Measurements from ENCODE around the gene ARID2. TPM values are rescaled to one million over a fixed set of nuclear protein-coding genes. Genes with fewer than 3 reads are reported as not detected.

The ARID2 gene
- total and polyA plus RNA-seq, 5 donors from 2014 or later, result 9.2 to 73.4 (median 13.2) TPM

GRCh38 chr12:45872446-45872845 lies 142.9 kb downstream of the ARID2 start:
- H3K27me3 Mint-ChIP-seq, result no peaks in the 10 kb centered on the region
- Histone ChIP-seq H3K27me3 (ENCODE audit: control insufficient read depth, insufficient read depth, low read length) (no peaks in the 10 kb centered on the region), H3K27ac (ENCODE audit: insufficient read depth, low read length, poor library complexity, severe bottlenecking) (no peak overlapping the region), H3K4me1 (ENCODE audit: control insufficient read depth, insufficient read depth, low read length, poor library complexity, severe bottlenecking) (peaks cover 9% of the 10 kb centered on the region), H3K9me3 (ENCODE audit: control insufficient read depth in 2 of 2, low read length in 2 of 2) (no peaks in the 10 kb centered on the region), H3K36me3 (ENCODE audit: control insufficient read depth, insufficient read depth, low read length) (peaks cover 48% of the 10 kb centered on the region), H3K4me3 (ENCODE audit: low read depth, low read length) (no peak overlapping the region)
- H3K36me3 Mint-ChIP-seq, result peaks cover 56% of the 10 kb centered on the region
- H3K4me3 Mint-ChIP-seq, result peak overlapping the region in 2 of 4 donors; percentile 22 to 33
- DNase-seq (no peak), ATAC-seq (ENCODE audit: low read depth in 2 of 2) (no peak)
- H3K4me1 Mint-ChIP-seq, result peaks cover 26 to 67% (median 41%) of the 10 kb centered on the region in 4 donors
- peak overlapping the region; percentile 54 to 83 (median 73) for H3K27ac Mint-ChIP-seq
- H3K9me3 Mint-ChIP-seq, result peaks cover 0 to 4% (median 0%) of the 10 kb centered on the region in 7 donors

GRCh38 chr12:45877069-45877468 lies 147.6 kb downstream of the ARID2 start:
- DNase-seq (no peak), ATAC-seq (ENCODE audit: low read depth in 2 of 2) (no peak)
- no peak overlapping the region for H3K4me3 ChIP-seq (ENCODE audit: low read depth, low read length)
- H3K27me3 ChIP-seq (ENCODE audit: control insufficient read depth, insufficient read depth, low read length), result no peaks in the 10 kb centered on the region
- Mint-ChIP-seq H3K27ac (peak overlapping the region in 2 of 3 donors; percentile 78 to 82), H3K4me1 (peaks cover 39 to 82% (median 63%) of the 10 kb centered on the region in 4 donors), H3K36me3 (peaks cover 52% of the 10 kb centered on the region), H3K4me3 (peak overlapping the region in 1 of 4 donors; percentile 58), H3K27me3 (no peaks in the 10 kb centered on the region), H3K9me3 (peaks cover 0 to 4% (median 0%) of the 10 kb centered on the region in 7 donors)
- H3K9me3 ChIP-seq (ENCODE audit: control insufficient read depth in 2 of 2, low read length in 2 of 2), result no peaks in the 10 kb centered on the region
- H3K36me3 ChIP-seq (ENCODE audit: control insufficient read depth, insufficient read depth, low read length), result peaks cover 41% of the 10 kb centered on the region
- no peak overlapping the region for H3K27ac ChIP-seq (ENCODE audit: insufficient read depth, low read length, poor library complexity, severe bottlenecking)
- H3K4me1 ChIP-seq (ENCODE audit: control insufficient read depth, insufficient read depth, low read length, poor library complexity, severe bottlenecking), result peaks cover 26% of the 10 kb centered on the region

DNA sequence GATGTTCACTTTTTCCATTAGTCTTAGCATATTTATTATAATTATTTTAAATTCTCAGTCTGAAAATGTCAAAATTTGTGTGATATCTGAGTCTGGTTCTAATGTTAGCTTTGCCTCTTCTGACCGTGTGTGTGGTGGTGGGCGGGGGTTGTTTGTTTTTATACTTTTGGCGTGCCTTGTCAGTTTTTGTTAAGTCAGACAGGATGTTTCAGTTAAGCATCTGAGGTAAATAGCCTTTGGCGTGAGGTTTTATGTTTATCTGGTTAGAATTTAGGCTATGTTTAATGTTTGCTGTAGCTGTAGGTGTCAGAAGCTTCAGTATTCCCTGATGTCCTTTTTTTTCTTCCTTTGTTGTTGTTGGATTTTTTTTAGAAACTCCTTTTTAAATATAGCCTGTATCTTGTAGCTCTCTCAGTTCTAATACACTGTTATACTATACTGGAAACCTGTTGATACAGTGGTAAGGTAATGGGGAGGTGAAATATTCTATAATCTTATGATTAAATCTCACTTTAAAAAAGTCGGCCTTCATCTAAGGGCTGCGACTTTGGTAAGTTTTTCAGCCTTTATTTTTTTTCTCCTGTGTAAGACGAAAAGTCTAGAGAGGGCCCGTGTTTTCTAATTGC lies 149.2 kb downstream of the ARID2 start:
- Mint-ChIP-seq H3K9me3 (peaks cover 0 to 4% (median 0%) of the 10 kb centered on the region in 7 donors), H3K4me3 (peak overlapping the region; percentile 63 to 74 (median 66)), H3K4me1 (peaks cover 31 to 73% (median 58%) of the 10 kb centered on the region in 4 donors), H3K27me3 (no peaks in the 10 kb centered on the region), H3K27ac (peak overlapping the region; percentile 52 to 95 (median 78)), H3K36me3 (peaks cover 52% of the 10 kb centered on the region)
- peak in 2 of 3 donors; percentile 34 to 79 for DNase-seq
- peak; percentile 50 to 73 for ATAC-seq (ENCODE audit: low read depth in 2 of 2)
- peaks cover 40% of the 10 kb centered on the region for H3K36me3 ChIP-seq (ENCODE audit: control insufficient read depth, insufficient read depth, low read length)
- no peaks in the 10 kb centered on the region for H3K27me3 ChIP-seq (ENCODE audit: control insufficient read depth, insufficient read depth, low read length)
- peak overlapping the region; percentile 76 for H3K27ac ChIP-seq (ENCODE audit: insufficient read depth, low read length, poor library complexity, severe bottlenecking)
- no peaks in the 10 kb centered on the region for H3K9me3 ChIP-seq (ENCODE audit: control insufficient read depth in 2 of 2, low read length in 2 of 2)
- peak overlapping the region; percentile 70 for H3K4me3 ChIP-seq (ENCODE audit: low read depth, low read length)
- H3K4me1 ChIP-seq (ENCODE audit: control insufficient read depth, insufficient read depth, low read length, poor library complexity, severe bottlenecking), result peaks cover 24% of the 10 kb centered on the region

DNA sequence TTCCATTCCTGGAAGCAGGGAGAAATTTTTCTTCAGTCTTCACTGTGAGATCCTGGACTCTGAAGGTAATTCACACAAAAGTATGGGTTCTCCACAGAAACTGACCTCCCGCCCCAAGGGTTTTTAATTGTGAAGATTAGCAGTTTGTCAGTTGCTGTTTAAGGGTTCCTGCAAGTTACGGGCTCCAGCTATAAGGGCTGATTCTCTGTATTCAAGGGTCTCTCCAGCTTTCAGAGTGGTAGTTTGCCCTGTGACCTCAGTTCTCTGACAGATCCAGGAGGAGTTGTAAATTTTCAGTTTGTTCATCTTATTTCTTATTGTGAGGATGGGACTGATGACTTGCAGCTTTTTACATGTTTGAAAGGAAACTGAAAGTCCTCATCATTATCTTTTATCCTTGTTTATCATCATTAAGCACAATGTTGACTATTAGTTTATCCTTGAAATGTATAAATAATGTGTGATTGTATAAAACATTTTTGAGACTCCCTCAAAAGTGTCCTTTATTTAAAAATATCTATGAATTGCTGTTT lies 149.9 kb downstream of the ARID2 start:
- peaks cover 46% of the 10 kb centered on the region for H3K36me3 Mint-ChIP-seq
- peak overlapping the region; percentile 70 for H3K4me3 ChIP-seq (ENCODE audit: low read depth, low read length)
- H3K9me3 ChIP-seq (ENCODE audit: control insufficient read depth in 2 of 2, low read length in 2 of 2), result peaks cover 0 to 1% of the 10 kb centered on the region in 2 experiments
- H3K27ac ChIP-seq (ENCODE audit: insufficient read depth, low read length, poor library complexity, severe bottlenecking), result peak overlapping the region; percentile 76
- H3K27me3 Mint-ChIP-seq, result no peaks in the 10 kb centered on the region
- H3K4me3 Mint-ChIP-seq, result peak overlapping the region; percentile 63 to 74 (median 66)
- H3K36me3 ChIP-seq (ENCODE audit: control insufficient read depth, insufficient read depth, low read length), result peaks cover 37% of the 10 kb centered on the region
- no peaks in the 10 kb centered on the region for H3K27me3 ChIP-seq (ENCODE audit: control insufficient read depth, insufficient read depth, low read length)
- peaks cover 24% of the 10 kb centered on the region for H3K4me1 ChIP-seq (ENCODE audit: control insufficient read depth, insufficient read depth, low read length, poor library complexity, severe bottlenecking)
- DNase-seq, result no peak
- peaks cover 0 to 4% (median 0%) of the 10 kb centered on the region in 7 donors for H3K9me3 Mint-ChIP-seq
- peaks cover 31 to 70% (median 56%) of the 10 kb centered on the region in 4 donors for H3K4me1 Mint-ChIP-seq
- H3K27ac Mint-ChIP-seq, result peak overlapping the region; percentile 52 to 95 (median 78)
- no peak for ATAC-seq (ENCODE audit: low read depth in 2 of 2)

GRCh38 chr12:45880533-45880932 lies 151.0 kb downstream of the ARID2 start:
- ATAC-seq (ENCODE audit: low read depth in 2 of 2) (no peak), DNase-seq (no peak)
- H3K4me3 Mint-ChIP-seq, result no peak overlapping the region
- Histone ChIP-seq H3K27ac (ENCODE audit: insufficient read depth, low read length, poor library complexity, severe bottlenecking) (no peak overlapping the region), H3K27me3 (ENCODE audit: control insufficient read depth, insufficient read depth, low read length) (no peaks in the 10 kb centered on the region), H3K36me3 (ENCODE audit: control insufficient read depth, insufficient read depth, low read length) (peaks cover 36% of the 10 kb centered on the region), H3K9me3 (ENCODE audit: control insufficient read depth in 2 of 2, low read length in 2 of 2) (peaks cover 6 to 11% of the 10 kb centered on the region in 2 experiments), H3K4me1 (ENCODE audit: control insufficient read depth, insufficient read depth, low read length, poor library complexity, severe bottlenecking) (peaks cover 24% of the 10 kb centered on the region), H3K4me3 (ENCODE audit: low read depth, low read length) (peak overlapping the region; percentile 27)
- no peaks in the 10 kb centered on the region for H3K27me3 Mint-ChIP-seq
- peaks cover 31 to 65% (median 54%) of the 10 kb centered on the region in 4 donors for H3K4me1 Mint-ChIP-seq
- H3K36me3 Mint-ChIP-seq, result peaks cover 44% of the 10 kb centered on the region
- H3K27ac Mint-ChIP-seq, result no peak overlapping the region
- peaks cover 0 to 3% (median 0%) of the 10 kb centered on the region in 7 donors for H3K9me3 Mint-ChIP-seq

DNA sequence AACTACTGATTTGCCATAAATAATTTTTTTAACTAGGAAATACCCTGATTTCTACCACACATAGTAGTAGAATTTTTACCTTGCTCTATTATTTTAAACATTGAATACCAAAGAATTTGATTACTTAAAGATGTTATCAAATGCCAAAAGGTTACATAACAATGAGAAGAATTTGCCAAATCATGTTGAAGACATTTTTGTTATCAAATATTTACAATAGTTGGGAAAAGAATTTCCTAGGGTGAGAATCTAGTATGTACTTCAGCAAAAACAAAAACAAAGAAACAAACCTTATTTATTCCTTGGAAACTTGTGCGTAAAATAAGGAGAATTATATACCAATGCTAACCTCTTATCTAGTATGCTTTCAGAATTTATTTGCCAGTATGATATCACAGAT lies 153.7 kb downstream of the ARID2 start:
- DNase-seq (no peak), ATAC-seq (ENCODE audit: low read depth in 2 of 2) (no peak)
- Mint-ChIP-seq H3K9me3 (peaks cover 0 to 8% (median 0%) of the 10 kb centered on the region in 7 donors), H3K4me3 (no peak overlapping the region), H3K27ac (no peak overlapping the region), H3K27me3 (no peaks in the 10 kb centered on the region), H3K36me3 (peaks cover 47% of the 10 kb centered on the region), H3K4me1 (peaks cover 19 to 42% (median 39%) of the 10 kb centered on the region in 4 donors)
- Histone ChIP-seq H3K27me3 (ENCODE audit: control insufficient read depth, insufficient read depth, low read length) (no peaks in the 10 kb centered on the region), H3K4me3 (ENCODE audit: low read depth, low read length) (no peak overlapping the region), H3K9me3 (ENCODE audit: control insufficient read depth in 2 of 2, low read length in 2 of 2) (peaks cover 6 to 13% of the 10 kb centered on the region in 2 experiments), H3K4me1 (ENCODE audit: control insufficient read depth, insufficient read depth, low read length, poor library complexity, severe bottlenecking) (peaks cover 22% of the 10 kb centered on the region), H3K27ac (ENCODE audit: insufficient read depth, low read length, poor library complexity, severe bottlenecking) (no peak overlapping the region), H3K36me3 (ENCODE audit: control insufficient read depth, insufficient read depth, low read length) (peaks cover 40% of the 10 kb centered on the region)

DNA sequence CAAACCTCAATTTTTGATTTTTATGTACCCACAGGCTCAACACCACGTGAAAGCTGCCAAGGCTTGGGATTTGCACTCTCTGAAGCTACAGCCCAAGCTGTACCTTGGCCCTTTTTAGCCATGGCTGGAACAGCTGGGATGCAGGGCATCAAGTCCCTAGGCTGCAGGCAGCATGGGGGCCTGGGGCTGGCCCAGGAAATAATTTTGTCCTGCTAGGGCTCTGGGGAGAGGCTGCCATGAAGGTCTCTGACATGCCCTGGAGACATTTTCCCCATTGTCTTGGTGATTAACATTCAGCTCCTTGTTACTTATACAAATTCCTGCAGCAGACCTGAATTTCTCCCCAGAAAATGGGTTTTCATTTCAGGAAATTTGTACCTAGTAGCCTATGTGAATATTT lies 157.2 kb downstream of the ARID2 start:
- H3K4me3 Mint-ChIP-seq, result no peak overlapping the region
- DNase-seq, result no peak

More for the DNA sequence above, 157.2 kb downstream of the ARID2 start:
- no peak overlapping the region for H3K27ac ChIP-seq (ENCODE audit: insufficient read depth, low read length, poor library complexity, severe bottlenecking)
- H3K36me3 ChIP-seq (ENCODE audit: control insufficient read depth, insufficient read depth, low read length), result peaks cover 39% of the 10 kb centered on the region
- peaks cover 6 to 26% (median 18%) of the 10 kb centered on the region in 4 donors for H3K4me1 Mint-ChIP-seq
- peaks cover 6 to 13% of the 10 kb centered on the region in 2 experiments for H3K9me3 ChIP-seq (ENCODE audit: control insufficient read depth in 2 of 2, low read length in 2 of 2)
- peaks cover 46% of the 10 kb centered on the region for H3K36me3 Mint-ChIP-seq
- ATAC-seq (ENCODE audit: low read depth in 2 of 2), result no peak
- peaks cover 0 to 8% (median 0%) of the 10 kb centered on the region in 7 donors for H3K9me3 Mint-ChIP-seq
- no peaks in the 10 kb centered on the region for H3K27me3 Mint-ChIP-seq
- peaks cover 5% of the 10 kb centered on the region for H3K4me1 ChIP-seq (ENCODE audit: control insufficient read depth, insufficient read depth, low read length, poor library complexity, severe bottlenecking)
- H3K4me3 ChIP-seq (ENCODE audit: low read depth, low read length), result no peak overlapping the region
- no peaks in the 10 kb centered on the region for H3K27me3 ChIP-seq (ENCODE audit: control insufficient read depth, insufficient read depth, low read length)
- H3K27ac Mint-ChIP-seq, result no peak overlapping the region

Data from CD4-positive, CD25-positive, alpha-beta regulatory T cell (primary cell).